ACHN (cell line): ENCODE data around the gene MIXL1.
"Not testable (repeated sequence)": the region's sequence is repeated elsewhere in the genome, so short reads cannot be mapped to it uniquely, and the experiment has no call there.

ENCODE experiments used
- DNase-seq: peaks from one replicate; pipeline ENCODE4 v3.0.0-alpha.2; 2015
- in situ Hi-C: cut with HindIII; loops from 2 replicates; pipeline ENCODE4 v1.10.0; 2017; ENCODE audit warnings: low sequenced_read_pairs, low pct_ligation_motif_present, low pct_unique_long_range_greater_than_20kb

The MIXL1 gene

DNA sequence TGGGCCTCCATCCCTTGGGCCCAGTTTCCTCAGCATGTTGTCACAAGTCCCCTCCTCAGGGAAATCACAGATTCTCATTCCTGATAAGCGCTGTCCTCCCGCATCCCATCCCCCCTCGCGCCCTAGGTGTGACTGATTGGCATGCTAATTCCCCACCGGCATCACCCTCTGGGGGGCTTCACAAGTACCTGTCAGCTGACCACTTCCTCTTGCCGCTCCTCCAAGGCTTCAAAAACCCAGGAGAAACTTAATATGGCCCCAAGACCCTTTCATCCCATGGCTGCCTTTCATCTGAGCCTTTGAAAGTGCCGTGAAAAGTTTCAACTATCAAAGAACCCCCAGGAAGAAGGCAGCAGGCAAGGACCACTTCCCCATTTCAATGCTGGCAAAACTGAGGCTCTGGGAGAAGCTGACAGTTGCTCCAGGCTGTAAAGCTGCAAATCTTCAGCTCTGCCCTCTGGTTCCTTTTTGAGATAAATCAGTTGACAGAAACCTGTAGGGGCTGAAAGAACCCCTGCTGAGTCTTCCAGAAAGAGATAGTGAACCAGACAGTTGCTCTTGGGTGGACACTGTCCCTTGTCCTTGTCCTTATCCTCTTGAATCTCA, 12.8 kb upstream of the MIXL1 start:
- no peak for DNase-seq
- in situ Hi-C loops: no loop called here

DNA sequence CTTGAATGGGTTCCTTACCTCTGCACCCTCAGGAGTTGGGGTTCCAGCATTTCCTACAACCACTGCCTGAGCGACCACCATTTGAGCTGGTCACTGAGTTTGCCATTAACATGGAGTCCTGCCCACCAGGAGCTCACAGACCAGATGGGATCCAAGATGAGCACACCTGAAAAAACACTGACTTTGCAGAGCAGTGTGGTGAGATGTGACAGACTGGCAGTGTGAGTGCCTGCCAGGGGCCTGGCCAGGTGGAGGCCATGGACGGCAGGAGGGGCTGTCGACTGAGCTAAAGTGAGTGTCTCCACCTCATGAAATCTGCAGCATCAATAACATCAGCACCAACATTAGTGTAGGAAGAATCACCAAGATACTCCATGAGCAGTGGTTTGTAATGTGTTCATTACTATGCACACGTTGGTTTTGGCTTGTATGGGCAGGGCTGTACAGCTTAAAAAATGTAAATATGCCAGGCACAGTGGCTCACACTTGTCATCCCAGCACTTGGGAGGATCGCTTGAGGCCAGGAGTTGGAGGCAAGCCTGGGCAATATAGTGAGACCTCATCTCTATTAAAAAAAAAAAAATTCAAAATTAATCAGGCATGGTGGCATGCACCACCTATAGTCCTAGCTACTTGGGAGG, 12.2 kb upstream of the MIXL1 start:
- DNase-seq: no peak
- in situ Hi-C loops: no loop called here

DNA sequence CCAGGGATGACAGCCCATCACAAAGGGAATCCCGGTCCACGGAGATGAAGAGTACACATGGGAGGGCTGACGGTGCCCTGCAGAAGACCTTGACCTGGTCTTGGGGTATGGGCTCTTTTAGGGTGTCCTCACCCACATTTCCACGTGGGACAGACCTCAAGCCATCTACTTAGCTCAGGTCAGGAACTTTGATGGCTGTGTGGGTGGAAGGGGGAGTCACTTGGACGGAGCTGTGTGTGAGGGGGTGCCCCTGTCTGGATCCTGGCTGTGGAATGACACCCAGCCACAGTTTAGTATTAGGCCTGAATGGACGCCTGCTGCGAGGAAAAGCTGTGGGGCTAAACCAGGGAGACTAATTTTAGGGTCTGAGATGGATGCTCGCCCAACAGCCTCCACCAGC, 10.9 kb upstream of the MIXL1 start:
- in situ Hi-C loops: no loop called here
- no peak for DNase-seq

DNA sequence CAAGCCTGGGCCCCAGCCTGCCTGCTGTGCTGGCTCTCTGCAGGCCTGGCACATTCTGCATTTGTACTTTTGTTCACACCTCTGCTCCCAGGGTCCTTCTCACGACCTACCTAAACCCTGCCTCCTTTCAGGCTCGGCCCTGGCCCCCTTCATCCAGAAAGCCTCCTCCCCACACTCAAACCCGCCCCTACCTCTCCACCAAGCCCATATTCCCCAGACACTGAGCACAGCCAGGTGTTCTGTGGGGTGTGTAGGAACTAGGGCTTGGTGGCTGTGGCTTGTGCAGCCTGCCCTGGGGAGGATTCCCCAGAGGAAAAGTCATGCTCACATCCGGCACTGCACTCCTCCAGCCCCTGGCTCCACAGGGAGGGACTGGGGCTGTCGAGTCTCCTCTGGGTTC, 8.2 kb upstream of the MIXL1 start:
- in situ Hi-C loops: no loop called here

DNA sequence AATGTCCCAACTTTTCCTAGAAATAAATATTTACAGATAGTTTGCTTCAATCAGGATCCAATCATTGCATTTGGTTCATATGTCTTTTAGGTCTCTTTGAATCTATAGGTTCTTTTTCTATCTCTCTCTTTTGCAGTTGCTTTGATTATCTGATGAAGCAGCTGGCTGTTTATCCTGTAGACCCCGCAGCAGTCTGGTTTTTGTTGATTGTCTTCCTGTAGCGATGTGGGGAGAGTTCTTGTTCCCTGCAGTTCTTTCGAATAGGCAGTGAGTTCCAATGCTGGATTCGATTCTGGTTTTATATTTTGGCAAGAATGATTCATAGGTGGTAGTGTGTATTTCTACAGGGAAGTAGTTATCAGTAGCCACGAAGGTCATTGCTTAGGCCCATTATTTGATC, 7.4 kb upstream of the MIXL1 start:
- in situ Hi-C loops: no loop called here
- no peak for DNase-seq

More for the DNA sequence above, 8.2 kb upstream of the MIXL1 start:
- no peak for DNase-seq

DNA sequence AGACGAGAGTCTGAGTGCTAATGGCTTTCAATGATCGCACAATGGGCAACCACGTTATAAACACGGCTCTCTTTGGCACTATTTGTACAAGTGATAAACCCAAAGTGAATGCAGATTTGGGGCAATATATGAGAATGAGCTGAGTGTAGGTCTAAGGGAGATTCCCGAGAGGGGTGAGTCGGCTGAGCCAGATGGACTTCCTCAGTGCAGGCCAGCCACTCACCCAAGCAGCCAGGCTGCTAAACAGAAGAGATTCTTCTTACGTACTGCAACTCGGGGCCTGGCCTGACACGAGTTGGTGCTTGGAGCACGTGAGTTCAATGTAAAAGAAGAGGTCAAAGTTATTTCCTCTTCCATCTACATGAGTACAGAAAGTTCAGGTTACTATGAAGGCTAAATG, 6.2 kb upstream of the MIXL1 start:
- in situ Hi-C loops: no loop called here
- no peak for DNase-seq

DNA sequence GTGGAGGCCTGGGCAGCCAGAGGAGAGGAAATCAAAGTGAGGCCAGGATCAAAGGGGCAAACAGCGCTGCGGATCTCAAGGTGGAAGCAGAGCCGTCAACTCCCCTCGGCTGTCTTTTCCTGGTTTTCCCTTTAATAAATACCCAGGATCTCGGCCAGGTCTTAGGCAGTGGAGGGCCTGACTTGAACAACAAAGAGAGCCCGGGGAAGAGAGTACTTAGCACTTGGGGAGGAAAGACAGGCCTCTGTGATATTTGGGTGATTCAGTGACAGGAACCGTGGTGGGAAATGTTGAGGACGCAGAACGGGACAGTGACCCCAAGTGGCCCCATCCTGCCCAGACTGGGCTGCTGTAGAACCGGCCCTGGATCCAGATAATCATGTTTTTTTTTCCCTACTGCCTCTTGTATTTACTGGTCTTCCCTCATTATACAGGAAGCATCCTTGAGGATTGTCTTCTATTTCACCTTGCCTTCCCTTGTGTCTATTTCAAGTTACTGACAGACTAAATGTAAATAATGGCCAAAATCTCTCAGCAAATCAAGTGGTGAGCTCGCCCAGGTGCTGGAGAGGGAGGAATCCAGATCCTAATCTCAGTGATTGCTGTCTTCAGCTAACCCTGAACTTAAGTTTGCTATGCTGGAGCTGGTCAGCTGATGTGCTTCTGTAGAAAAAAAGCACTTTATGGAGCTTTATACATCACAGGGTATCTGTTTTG, 2.8 kb upstream of the MIXL1 start:
- DNase-seq: no peak
- in situ Hi-C loops: no loop called here

DNA sequence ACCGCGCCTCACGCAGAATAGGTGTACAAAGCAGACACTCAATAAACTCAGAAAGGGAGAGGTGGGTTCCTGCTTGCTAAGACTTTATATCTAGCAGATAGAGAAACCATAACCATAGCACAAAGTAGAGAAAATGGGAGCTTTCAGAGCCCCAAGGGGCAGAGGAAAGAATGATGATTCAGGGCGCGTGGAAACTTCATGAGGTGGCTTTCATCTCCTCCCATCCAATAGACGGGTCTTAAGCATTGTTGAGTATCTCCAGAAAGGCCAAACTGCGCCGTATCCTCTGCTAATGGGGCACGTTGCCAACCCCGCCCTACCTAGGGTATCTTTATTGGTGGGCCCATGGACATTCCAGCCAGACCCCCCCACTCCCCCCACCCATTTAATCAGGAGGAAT, 778 bp upstream of the MIXL1 start:
- in situ Hi-C loops: no loop called here
- DNase-seq: no peak

DNA sequence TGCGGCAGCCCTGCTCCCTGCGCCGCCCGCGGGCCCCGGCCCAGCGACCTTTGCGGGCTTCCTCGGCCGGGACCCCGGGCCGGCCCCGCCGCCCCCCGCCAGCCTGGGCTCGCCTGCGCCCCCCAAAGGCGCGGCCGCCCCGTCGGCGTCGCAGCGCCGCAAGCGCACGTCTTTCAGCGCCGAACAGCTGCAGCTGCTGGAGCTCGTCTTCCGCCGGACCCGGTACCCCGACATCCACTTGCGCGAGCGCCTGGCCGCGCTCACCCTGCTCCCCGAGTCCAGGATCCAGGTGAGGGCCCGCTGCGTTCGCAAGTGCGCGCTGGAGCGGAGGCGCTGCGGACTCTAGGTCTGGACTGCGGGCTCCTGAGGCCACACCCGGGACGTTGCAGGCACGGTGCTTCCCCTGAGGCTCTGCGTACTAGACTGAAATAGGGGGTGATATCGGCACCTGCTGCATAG, 351 bp downstream of the MIXL1 start:
- DNase-seq: peak; percentile 5

DNA sequence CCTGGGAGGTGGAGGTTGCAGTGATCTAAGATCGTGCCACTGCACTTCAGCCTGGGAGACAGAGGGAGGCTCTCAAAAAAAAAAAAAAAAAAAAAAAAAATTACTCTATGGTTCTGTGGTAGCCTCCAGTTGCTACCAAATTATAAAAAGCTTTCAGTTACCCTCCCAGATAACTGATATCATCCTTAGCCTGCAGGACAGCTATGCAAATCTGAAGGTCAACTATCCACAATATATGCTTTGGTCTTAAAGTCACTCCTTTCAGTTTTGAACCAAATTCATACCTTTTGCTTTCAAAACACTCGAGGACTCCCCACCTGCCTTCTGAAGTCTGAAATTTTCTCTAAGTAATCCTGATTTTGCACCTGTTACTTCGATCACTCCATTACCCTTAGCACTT, 3.1 kb downstream of the MIXL1 start:
- no peak for DNase-seq
- in situ Hi-C loops: no loop called here

More for the DNA sequence above, 351 bp downstream of the MIXL1 start:
- in situ Hi-C loops: no loop called here

DNA sequence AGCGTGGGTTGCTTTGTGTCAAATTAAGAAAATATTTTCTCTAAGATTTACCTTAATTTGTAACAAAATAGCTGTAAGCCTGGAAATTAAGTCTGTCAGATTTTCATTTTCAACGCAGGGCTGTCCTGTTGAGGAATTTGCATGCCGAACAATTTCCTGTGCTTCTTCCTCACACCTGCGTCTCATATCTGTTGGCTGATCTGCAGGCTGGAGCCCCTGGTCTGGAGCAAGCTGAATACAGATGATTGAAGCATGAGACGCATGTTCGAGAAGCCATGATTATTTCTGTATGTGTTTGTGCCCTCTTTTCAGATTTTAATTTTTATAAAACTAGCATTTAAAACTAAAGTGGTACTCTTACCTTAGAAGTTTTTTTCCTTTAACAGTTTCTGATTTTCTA, 9.8 kb downstream of the MIXL1 start:
- in situ Hi-C loops: no loop called here
- no peak for DNase-seq

DNA sequence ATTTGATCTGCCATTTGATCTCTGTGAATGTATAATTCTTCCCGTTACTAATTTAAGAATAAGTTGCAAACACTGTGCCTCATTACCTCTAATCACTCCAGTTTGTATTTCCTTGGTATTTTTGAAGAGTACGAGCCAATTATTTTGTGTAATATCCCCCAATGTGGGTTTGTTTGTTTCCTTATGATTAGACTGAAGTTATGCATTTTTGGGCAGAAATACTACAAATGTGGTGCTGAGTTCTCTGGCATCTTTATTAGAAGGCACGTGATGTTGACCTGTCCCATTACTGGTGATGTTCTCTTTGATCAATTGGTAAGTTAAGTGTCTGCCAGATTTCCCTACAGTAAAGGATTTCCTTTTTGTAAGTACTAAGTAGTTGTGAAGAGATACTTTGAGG, 10.3 kb downstream of the MIXL1 start:
- in situ Hi-C loops: no loop called here
- DNase-seq: no peak

DNA sequence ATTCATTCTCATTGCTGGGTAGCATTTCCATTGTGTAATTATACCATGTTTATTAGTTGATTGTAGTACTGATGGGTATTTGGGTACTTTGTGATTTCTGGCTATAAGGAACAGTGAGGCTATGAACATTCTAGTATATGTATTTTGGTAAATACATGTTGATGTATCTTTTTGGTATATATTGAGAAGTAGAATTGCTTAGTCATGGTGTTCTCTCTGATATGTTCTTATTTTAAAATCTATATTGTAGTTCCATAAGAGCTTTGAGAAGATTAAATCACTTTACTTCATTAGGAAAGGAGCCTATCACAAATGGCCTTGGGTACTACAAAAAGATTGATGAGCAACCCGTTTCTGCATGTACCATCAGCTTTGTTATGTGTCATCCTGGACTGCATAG, 13.4 kb downstream of the MIXL1 start:
- DNase-seq: no peak
- in situ Hi-C loops: no loop called here

DNA sequence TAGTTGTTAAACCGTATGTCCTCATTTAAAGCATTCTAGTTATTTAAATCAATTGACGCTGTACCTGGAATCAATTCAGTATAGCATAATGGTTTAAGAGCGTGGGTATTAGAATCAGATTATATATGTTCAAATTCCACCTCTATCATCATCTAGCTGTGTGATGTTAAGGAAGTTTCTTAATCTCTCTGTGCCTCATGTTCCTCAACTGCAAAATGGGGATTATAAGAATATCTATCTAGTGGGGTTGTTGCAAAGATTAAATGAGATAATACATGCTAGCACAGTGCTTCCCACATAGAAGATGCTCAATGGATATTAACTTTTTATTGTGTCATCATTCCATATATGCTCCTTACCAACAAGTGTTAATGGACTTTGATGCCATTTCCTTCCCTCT, 16.0 kb downstream of the MIXL1 start:
- no peak for DNase-seq
- in situ Hi-C loops: no loop called here

DNA sequence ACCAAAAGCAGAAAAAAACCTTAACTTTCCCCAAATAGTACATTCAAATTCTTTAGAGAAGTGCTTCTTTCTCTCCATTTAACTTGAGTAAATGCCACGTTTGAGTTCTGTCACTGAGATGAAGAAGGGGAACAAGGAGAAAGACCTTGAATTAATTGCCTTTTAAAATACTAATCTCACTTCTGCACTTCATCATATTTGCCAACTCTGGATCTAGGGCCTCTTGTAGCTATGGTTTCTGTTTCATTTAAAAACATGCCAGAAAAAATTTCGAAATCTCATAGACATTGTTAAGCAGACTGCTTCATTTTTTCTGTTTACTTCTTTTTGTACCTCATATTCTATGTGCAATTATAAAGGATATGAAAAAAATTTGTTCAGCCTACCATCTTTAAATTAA, 24.6 kb downstream of the MIXL1 start:
- in situ Hi-C loops: no loop called here
- no peak for DNase-seq

DNA sequence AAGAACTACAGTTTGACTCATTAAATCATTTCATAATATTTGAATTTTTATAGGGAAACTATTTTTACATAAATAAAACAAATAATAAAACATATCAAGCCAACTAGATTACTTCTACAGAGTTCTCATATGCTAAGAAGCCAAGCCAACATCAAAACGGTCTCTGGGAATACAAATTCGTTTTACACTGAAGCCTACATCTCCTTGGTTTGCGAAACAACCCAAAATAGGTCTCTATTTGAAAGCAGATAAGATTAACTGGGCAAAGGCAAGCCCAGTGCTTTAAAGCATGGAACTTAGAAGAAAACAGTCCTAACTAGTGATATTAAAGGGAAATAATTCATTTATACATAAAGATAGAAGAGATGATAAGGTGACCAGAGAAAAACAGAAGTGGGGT, 25.3 kb downstream of the MIXL1 start:
- in situ Hi-C loops: no loop called here
- DNase-seq: no peak

DNA sequence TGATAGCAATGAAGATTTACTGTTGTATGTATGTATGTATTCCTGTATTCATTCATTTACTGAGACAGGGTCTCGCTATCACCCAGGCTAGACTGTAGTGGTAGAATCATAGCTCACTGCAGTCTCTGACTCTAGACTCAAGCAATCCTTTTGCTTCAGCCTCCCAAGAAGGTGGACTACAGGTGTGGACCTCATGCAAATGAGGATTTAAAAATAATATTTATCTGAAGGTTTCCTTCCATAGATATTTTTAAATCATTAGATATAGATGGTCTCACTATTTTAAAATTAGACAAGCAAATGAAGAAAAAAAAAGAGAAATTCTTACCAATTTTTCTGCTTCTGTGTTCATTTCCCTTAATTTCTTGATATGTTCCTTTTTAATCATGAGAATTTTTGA, 27.0 kb downstream of the MIXL1 start:
- in situ Hi-C loops: no loop called here
- no peak for DNase-seq

DNA sequence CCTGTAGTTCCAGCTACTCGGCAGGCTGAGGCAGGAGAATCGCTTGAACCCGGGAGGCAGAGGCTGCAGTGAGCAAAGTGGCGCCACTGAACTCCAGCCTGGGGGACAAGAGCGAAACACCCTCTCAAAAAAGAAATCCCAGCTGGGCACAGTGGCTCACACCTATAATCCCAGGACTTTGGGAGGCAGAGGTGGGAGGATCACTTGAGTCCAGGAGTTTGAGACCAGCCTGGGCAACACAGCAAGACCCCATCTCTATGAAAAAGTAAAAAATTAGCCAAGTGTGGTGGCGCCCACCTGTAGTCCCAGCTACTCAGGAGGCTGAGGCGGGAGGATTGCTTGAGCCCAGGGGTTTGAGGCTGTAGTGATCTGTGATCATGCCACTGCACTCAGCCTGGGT, 29.4 kb downstream of the MIXL1 start:
- in situ Hi-C loops, DNase-seq: not testable (repeated sequence)

DNA sequence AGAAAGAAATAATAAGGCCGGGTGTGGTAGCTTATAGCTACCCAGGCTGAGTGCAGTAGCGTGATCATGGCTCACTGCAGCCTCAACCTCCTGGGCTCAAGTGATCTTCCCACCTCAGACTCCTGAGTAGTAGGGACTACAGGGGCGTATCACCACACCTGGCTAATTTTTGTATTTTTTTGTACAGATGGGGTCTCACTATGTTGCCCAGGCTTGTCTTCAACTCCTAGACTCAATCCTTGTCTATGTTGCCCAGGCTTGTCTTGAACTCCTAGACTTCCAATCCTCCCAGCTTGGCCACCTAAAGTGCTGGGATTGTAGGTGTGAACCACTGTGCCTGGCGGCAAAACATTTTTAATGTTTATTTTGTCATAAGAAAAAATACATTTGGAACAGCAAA, 30.5 kb downstream of the MIXL1 start:
- in situ Hi-C loops: no loop called here
- no peak for DNase-seq

DNA sequence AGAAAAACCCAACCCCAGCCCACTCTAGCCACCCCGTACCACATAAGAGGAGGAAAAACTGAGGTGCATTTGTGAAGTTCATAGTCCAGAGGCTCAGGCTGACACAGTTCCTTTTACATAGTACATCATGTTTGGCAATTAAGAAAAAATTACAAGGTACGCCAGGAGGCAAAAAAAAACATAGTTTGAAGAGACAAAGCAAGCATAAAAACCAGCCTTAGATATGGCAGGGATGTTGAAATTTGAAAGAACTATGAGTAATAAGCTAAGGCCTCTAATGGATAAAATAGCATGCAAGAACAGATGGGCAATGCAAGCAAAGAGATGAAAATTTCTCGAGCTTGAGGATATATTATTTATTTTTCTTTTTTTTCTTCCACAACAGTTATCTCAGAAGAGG, 31.9 kb downstream of the MIXL1 start:
- in situ Hi-C loops: no loop called here
- no peak for DNase-seq
